ENCODE results near the gene BTBD19.
A peak's percentile ranks its signal among the peaks of the same experiment; 100 is the strongest.

BTBD19 gene

GRCh38 chr1:44775930-44776729 lies 32.2 kb upstream of the BTBD19 start:
- Mint-ChIP-seq H3K27me3 (ENCODE audit: low read depth) (no peaks in the 10 kb centered on the region), H3K27ac (peak overlapping the region; percentile 91 to 96 (median 96)), H3K36me3 (ENCODE audit: low read depth) (peaks cover 36% of the 10 kb centered on the region), H3K4me1 (peaks cover 25% of the 10 kb centered on the region), H3K9me3 (no peaks in the 10 kb centered on the region), H3K4me3 (peak overlapping the region; percentile 91 to 93 (median 93))
- TF ChIP-seq CTCF (IDR thresholded peaks at IDR 0.05; ENCODE audit: unreplicated experiment in 3 of 3), result no peak

GRCh38 chr1:44776730-44777068 lies 31.6 kb upstream of the BTBD19 start:
- Mint-ChIP-seq H3K27ac (peak overlapping the region; percentile 91 to 96 (median 96)), H3K36me3 (ENCODE audit: low read depth) (peaks cover 42% of the 10 kb centered on the region), H3K27me3 (ENCODE audit: low read depth) (no peaks in the 10 kb centered on the region), H3K4me1 (peaks cover 25% of the 10 kb centered on the region), H3K4me3 (peak overlapping the region; percentile 91 to 93 (median 93)), H3K9me3 (no peaks in the 10 kb centered on the region)
- no peak for TF ChIP-seq CTCF (IDR thresholded peaks at IDR 0.05; ENCODE audit: unreplicated experiment in 3 of 3)

GRCh38 chr1:44777547-44777946 lies 30.8 kb upstream of the BTBD19 start:
- H3K9me3 Mint-ChIP-seq, result no peaks in the 10 kb centered on the region
- peak overlapping the region; percentile 25 to 77 (median 64) for H3K27ac Mint-ChIP-seq
- no peak for TF ChIP-seq CTCF (IDR thresholded peaks at IDR 0.05; ENCODE audit: unreplicated experiment in 3 of 3)
- peak overlapping the region; percentile 91 to 93 (median 93) for H3K4me3 Mint-ChIP-seq
- no peaks in the 10 kb centered on the region for H3K27me3 Mint-ChIP-seq (ENCODE audit: low read depth)
- H3K4me1 Mint-ChIP-seq, result peaks cover 25% of the 10 kb centered on the region
- peaks cover 42% of the 10 kb centered on the region for H3K36me3 Mint-ChIP-seq (ENCODE audit: low read depth)

GRCh38 chr1:44777969-44778635 lies 30.2 kb upstream of the BTBD19 start:
- TF ChIP-seq CTCF (IDR thresholded peaks at IDR 0.05; ENCODE audit: unreplicated experiment in 3 of 3), result no peak
- H3K9me3 Mint-ChIP-seq, result no peaks in the 10 kb centered on the region
- H3K27ac Mint-ChIP-seq, result peak overlapping the region in 2 of 3 experiments; percentile 34 to 64
- H3K4me1 Mint-ChIP-seq, result peaks cover 25% of the 10 kb centered on the region
- H3K36me3 Mint-ChIP-seq (ENCODE audit: low read depth), result peaks cover 42% of the 10 kb centered on the region
- H3K4me3 Mint-ChIP-seq, result peak overlapping the region; percentile 91 to 93 (median 93)
- no peaks in the 10 kb centered on the region for H3K27me3 Mint-ChIP-seq (ENCODE audit: low read depth)

- Mint-ChIP-seq H3K27me3 (ENCODE audit: low read depth) (no peaks in the 10 kb centered on the region), H3K27ac (peak overlapping the region; percentile 1 to 38 (median 8)), H3K4me1 (peaks cover 32% of the 10 kb centered on the region), H3K36me3 (ENCODE audit: low read depth) (peaks cover 49% of the 10 kb centered on the region), H3K9me3 (no peaks in the 10 kb centered on the region), H3K4me3 (peak overlapping the region; percentile 73 to 93 (median 78))
- TF ChIP-seq CTCF (IDR thresholded peaks at IDR 0.05; ENCODE audit: unreplicated experiment in 3 of 3), result no peak
Measured at GRCh38 chr1:44778705-44779576, 29.4 kb upstream of the BTBD19 start.
